ENCODE measurements around the gene ZBTB16. TPM values are rescaled to one million over a fixed set of nuclear protein-coding genes. Genes with fewer than 3 reads are reported as not detected.

Gene ZBTB16
- total and polyA plus RNA-seq, 2 experiments from 2014 or later, result 8.7 to 10.5 TPM

DNA sequence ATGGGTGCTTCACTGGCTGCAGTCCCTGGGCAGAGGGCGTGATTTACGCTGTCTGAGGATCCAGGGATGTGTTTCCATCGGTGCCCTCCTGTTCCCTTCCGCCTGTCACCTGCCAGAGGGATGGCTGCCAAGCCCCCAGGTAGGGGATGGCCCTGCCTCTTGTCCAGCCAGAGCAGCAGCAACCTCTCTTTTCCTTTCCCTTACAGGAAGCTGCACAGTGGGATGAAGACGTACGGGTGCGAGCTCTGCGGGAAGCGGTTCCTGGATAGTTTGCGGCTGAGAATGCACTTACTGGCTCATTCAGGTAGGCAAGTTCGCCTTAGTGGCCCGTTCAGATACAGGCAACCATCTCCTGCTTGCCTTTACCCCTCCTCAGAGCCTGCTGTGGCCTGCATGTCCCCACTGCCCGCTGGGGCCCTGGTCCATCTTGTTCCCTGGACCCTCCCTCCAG is 96.6 kb downstream of the ZBTB16 start:
- Histone ChIP-seq H3K4me3 (no peak overlapping the region), H3K27ac (no peak overlapping the region), H3K36me3 (no peaks in the 10 kb centered on the region), H3K9me3 (ENCODE audit: low read depth) (no peaks in the 10 kb centered on the region), H3K4me1 (ENCODE audit: low read depth) (peaks cover 19% of the 10 kb centered on the region), H3K27me3 (no peaks in the 10 kb centered on the region)
- TF ChIP-seq CTCF (IDR thresholded peaks at IDR 0.05; ENCODE audit: low read depth, low read length), result no peak
- no peak for DNase-seq (ENCODE audit: low read depth in 1 of 2, low spot score in 1 of 2)

DNA sequence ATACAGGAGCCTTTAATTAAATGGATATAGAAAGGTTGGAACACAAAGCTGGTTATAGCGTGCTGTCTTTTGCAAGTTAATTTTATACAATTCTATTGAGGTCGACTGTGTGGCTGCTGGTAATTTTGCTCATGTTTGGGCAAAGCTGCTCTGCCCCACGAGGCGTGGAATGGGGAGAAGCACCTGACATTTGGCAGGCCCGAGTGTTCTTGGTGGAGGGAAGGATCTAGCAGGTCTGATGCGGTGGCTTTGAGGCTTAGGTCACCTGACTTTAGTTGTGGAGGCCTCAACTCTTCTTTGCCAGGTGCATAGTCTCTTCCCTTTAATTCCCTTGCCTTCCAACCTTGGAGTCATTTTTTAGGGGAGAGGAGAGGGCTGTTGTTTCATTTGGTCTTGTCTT is 97.3 kb downstream of the ZBTB16 start:
- Histone ChIP-seq H3K27ac (no peak overlapping the region), H3K36me3 (no peaks in the 10 kb centered on the region), H3K4me3 (no peak overlapping the region), H3K27me3 (no peaks in the 10 kb centered on the region), H3K4me1 (ENCODE audit: low read depth) (peaks cover 19% of the 10 kb centered on the region), H3K9me3 (ENCODE audit: low read depth) (no peaks in the 10 kb centered on the region)
- no peak for TF ChIP-seq CTCF (IDR thresholded peaks at IDR 0.05; ENCODE audit: low read depth, low read length)
- DNase-seq (ENCODE audit: low read depth in 1 of 2, low spot score in 1 of 2), result no peak

- Histone ChIP-seq H3K9me3 (ENCODE audit: low read depth) (no peaks in the 10 kb centered on the region), H3K27me3 (no peaks in the 10 kb centered on the region), H3K27ac (no peak overlapping the region), H3K4me1 (ENCODE audit: low read depth) (peaks cover 23% of the 10 kb centered on the region), H3K36me3 (no peaks in the 10 kb centered on the region), H3K4me3 (no peak overlapping the region)
- TF ChIP-seq CTCF (IDR thresholded peaks at IDR 0.05; ENCODE audit: low read depth, low read length), result no peak
- DNase-seq (ENCODE audit: low read depth in 1 of 2, low spot score in 1 of 2), result no peak
These were observed 98.1 kb downstream of the ZBTB16 start for GRCh38 chr11:114157476-114158050.

DNA sequence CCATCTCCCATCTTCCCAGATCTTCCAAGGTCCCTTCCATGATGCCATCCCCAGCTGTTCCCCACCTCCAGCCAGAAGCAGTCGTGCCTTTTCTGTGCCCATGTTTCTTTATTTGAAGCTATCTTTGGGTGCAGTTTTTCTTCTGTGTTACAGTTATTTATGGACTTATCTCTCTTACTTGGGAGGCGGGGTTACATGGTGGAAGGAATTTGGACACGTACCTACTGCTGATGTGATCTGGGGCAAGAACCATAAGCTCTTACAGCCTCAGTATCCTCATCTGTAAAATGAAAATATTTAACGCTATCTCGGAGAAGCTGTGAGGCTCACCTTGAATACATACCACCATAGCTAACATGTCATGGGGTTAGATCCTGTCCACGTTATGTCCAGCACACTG is 98.9 kb downstream of the ZBTB16 start:
- no peaks in the 10 kb centered on the region for H3K27me3 ChIP-seq
- no peak for TF ChIP-seq CTCF (IDR thresholded peaks at IDR 0.05; ENCODE audit: low read depth, low read length)
- no peak overlapping the region for H3K4me3 ChIP-seq
- peaks cover 27% of the 10 kb centered on the region for H3K4me1 ChIP-seq (ENCODE audit: low read depth)
- H3K27ac ChIP-seq, result no peak overlapping the region
- peak in 1 of 2 donors; percentile 31 for DNase-seq (ENCODE audit: low read depth in 1 of 2, low spot score in 1 of 2)
- H3K9me3 ChIP-seq (ENCODE audit: low read depth), result no peaks in the 10 kb centered on the region
- no peaks in the 10 kb centered on the region for H3K36me3 ChIP-seq

DNA sequence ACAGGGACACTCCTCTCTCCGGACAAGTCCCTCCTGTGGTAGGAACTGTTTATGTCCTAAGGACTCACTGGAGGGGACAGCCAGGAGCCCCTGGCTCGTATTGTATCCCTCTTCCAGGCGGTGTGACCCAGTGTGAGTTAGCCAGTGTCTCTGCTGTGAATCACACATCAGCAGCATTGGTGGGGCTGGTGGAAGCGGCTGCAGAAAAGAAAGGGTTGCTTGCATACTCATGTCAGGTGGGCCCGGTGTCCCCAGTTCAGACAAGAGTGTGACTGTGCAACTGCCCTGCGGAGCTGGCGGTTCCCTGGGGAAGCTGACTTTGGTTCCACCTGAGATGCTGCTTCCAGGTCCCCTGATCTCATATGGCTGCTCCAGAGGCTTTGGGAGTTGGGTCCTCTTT is 99.4 kb downstream of the ZBTB16 start:
- DNase-seq (ENCODE audit: low read depth in 1 of 2, low spot score in 1 of 2), result no peak
- Histone ChIP-seq H3K9me3 (ENCODE audit: low read depth) (no peaks in the 10 kb centered on the region), H3K4me1 (ENCODE audit: low read depth) (peaks cover 27% of the 10 kb centered on the region), H3K4me3 (no peak overlapping the region), H3K27ac (no peak overlapping the region), H3K27me3 (no peaks in the 10 kb centered on the region), H3K36me3 (no peaks in the 10 kb centered on the region)
- TF ChIP-seq CTCF (IDR thresholded peaks at IDR 0.05; ENCODE audit: low read depth, low read length), result no peak

Data from cardiac muscle cell (in vitro differentiated cells and primary cell).